ENCODE results near the gene BLOC1S4.

The BLOC1S4 gene

DNA sequence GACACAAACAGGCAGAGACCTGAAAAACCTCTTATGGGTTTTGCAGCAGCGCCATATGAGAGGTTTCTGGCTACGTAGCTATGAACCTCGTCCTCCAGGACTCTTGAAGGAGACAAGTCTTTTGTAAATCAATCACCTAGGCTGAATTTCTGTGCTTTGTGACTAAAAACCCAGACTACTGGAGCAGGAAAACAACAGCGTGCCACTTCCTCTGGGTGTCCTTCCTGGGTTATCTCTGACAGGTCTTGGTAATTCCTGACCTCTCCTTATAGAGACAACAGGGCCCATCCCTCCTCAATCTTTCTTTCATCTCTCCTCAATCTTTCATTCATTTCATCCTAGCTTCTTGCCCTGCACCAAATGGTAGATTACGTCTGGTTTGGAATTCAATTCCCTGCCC lies 16.6 kb upstream of the BLOC1S4 start:
- H3K4me3 ChIP-seq (ENCODE audit: low read depth, low read length): no peak overlapping the region
- in situ Hi-C loops (cut with HindIII; ENCODE audit: low sequenced_read_pairs): no loop called here
- no peak for DNase-seq (ENCODE audit: low read depth, low spot score)
- TF ChIP-seq, protein P1, sequence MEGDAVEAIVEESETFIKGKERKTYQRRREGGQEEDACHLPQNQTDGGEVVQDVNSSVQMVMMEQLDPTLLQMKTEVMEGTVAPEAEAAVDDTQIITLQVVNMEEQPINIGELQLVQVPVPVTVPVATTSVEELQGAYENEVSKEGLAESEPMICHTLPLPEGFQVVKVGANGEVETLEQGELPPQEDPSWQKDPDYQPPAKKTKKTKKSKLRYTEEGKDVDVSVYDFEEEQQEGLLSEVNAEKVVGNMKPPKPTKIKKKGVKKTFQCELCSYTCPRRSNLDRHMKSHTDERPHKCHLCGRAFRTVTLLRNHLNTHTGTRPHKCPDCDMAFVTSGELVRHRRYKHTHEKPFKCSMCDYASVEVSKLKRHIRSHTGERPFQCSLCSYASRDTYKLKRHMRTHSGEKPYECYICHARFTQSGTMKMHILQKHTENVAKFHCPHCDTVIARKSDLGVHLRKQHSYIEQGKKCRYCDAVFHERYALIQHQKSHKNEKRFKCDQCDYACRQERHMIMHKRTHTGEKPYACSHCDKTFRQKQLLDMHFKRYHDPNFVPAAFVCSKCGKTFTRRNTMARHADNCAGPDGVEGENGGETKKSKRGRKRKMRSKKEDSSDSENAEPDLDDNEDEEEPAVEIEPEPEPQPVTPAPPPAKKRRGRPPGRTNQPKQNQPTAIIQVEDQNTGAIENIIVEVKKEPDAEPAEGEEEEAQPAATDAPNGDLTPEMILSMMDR (IDR thresholded peaks at IDR 0.05; ENCODE audit: low read depth, low read length): no peak

DNA sequence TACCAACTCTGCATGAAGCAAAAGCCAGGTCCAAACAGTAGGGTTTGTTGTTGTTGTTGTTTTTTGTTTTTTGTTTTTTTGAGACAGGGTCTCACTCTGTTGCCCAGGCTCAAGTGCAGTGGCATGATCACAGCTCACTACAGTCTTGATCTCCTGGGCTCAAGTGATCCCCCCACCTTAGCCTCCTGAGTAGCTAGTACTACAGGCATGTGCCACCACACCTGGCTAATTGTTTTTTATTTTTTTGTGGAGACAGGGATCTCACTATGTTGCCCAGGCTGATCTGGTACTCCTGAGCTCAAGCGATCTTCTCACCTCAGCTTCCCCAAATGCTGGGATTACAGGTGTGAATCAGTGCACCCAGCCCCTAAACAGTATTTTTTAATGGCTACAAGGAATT lies 16.1 kb upstream of the BLOC1S4 start:
- TF ChIP-seq, protein P1 (IDR thresholded peaks at IDR 0.05; ENCODE audit: low read depth, low read length): no peak
- in situ Hi-C loops (cut with HindIII; ENCODE audit: low sequenced_read_pairs): no loop called here
- no peak overlapping the region for H3K4me3 ChIP-seq (ENCODE audit: low read depth, low read length)
- no peak for DNase-seq (ENCODE audit: low read depth, low spot score)

DNA sequence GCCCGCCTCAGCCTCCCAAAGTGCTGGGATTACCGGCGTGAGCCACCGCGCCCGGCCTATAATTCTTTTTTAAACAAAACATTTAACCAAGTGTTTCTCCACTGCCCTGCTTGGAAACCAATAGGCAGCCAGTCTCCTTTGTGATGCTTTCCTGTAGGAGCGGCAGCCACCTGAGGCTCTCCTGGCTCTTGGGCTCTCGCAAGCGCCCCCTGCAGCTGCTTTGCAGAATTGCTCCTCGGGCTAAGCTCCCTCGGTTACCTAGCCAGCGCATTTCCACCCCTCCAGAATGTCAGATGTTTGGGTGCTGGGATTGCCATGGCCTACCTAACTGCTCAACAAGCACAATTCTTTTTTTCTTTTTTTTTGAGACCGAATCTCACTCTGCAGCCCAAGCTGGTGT lies 14.6 kb upstream of the BLOC1S4 start:
- in situ Hi-C loops (cut with HindIII; ENCODE audit: low sequenced_read_pairs): no loop called here
- TF ChIP-seq, protein P1 (IDR thresholded peaks at IDR 0.05; ENCODE audit: low read depth, low read length): peak; percentile 39
- no peak for DNase-seq (ENCODE audit: low read depth, low spot score)
- H3K4me3 ChIP-seq (ENCODE audit: low read depth, low read length): no peak overlapping the region

DNA sequence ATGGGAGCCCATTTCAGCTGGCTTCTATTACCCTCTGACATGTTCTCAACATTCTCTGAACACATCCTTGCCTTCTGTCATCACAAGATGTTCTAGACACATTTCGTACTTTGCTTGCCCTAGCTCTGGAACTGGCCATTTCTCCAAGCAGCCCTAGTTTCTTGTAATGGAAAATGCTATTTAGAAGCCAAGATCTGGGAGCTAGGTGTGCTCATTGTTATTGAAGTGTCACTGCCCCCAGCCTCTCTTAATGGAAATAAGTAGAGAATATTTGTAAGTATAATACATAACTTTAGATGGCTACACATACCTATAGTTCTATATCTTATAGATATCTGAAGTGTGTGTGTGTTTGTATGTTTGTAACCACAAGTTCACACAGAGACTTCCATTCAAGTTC lies 13.2 kb upstream of the BLOC1S4 start:
- DNase-seq (ENCODE audit: low read depth, low spot score): no peak
- in situ Hi-C loops (cut with HindIII; ENCODE audit: low sequenced_read_pairs): no loop called here
- TF ChIP-seq, protein P1 (IDR thresholded peaks at IDR 0.05; ENCODE audit: low read depth, low read length): no peak
- no peak overlapping the region for H3K4me3 ChIP-seq (ENCODE audit: low read depth, low read length)

DNA sequence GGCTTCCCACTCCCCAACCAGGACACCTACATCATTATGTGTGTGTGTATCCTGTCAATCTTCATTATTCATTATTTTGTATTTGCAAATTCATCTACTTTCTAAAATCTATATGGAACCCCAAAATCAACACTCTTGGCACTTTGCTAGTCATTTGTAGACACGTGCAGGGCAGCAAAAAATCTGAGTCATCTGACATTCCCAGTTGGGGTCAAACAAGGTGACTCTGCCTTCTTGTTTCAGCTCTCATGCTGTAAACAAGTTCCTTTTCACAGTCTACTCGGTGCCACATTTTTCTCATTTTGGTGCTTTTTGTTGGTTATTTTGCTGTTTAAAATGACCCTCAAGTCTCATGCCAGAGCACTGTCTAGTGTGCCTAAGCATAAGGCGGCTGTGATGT lies 12.2 kb upstream of the BLOC1S4 start:
- TF ChIP-seq, protein P1 (IDR thresholded peaks at IDR 0.05; ENCODE audit: low read depth, low read length): no peak
- H3K4me3 ChIP-seq (ENCODE audit: low read depth, low read length): no peak overlapping the region
- no peak for DNase-seq (ENCODE audit: low read depth, low spot score)
- in situ Hi-C loops (cut with HindIII; ENCODE audit: low sequenced_read_pairs): no loop called here

DNA sequence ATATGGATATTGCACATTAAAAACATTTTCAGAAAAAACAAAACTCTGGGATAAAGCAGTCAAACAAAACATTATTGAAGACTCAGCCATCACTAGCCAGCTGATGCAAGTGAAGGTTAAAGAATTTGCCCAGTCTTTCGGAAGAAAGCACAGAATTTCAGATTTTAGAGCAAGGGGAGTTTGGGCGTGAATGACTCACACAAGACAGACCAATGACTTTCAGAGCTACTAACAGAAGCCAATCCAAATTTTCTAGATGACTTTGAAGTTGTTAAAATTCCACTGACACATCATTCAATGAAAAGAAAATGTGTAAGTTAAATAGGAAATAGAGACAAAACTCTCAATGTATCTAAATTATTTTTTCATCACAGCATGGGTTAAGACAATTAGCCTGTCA lies 10.3 kb upstream of the BLOC1S4 start:
- H3K4me3 ChIP-seq (ENCODE audit: low read depth, low read length): no peak overlapping the region
- no peak for DNase-seq (ENCODE audit: low read depth, low spot score)
- in situ Hi-C loops (cut with HindIII; ENCODE audit: low sequenced_read_pairs): no loop called here
- TF ChIP-seq, protein P1 (IDR thresholded peaks at IDR 0.05; ENCODE audit: low read depth, low read length): no peak

DNA sequence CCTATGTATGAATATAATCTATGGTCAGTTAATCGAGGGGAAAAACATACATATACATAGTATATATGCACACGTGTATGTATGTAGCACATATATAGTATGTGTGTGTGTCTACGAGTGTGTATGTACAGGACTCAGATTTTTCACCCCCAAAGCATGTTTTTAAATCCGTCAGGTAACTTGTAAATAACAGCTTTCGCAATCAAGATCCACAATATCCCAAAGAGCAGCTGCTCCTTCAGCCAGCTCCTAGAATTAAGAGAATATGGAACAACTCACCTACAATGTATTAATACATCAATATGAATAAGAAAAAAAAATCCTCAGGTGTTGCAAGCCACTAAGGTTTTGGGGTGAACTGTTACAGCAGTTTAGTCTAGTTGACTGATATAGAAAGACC lies 9.8 kb upstream of the BLOC1S4 start:
- DNase-seq (ENCODE audit: low read depth, low spot score): no peak
- TF ChIP-seq, protein P1 (IDR thresholded peaks at IDR 0.05; ENCODE audit: low read depth, low read length): no peak
- in situ Hi-C loops (cut with HindIII; ENCODE audit: low sequenced_read_pairs): no loop called here
- H3K4me3 ChIP-seq (ENCODE audit: low read depth, low read length): no peak overlapping the region

Measured in astrocyte of the spinal cord (primary cell).